ENCODE results near the gene ATP2B2. TPM values are rescaled to one million over a fixed set of nuclear protein-coding genes. Genes with fewer than 3 reads are reported as not detected.

The ATP2B2 gene
- polyA plus RNA-seq, 1 experiment, result not detected

GRCh38 chr3:10392244-10392643 is 113.1 kb downstream of the ATP2B2 start:
- DNase-seq (ENCODE audit: low read depth), result no peak
- Histone ChIP-seq H3K27me3 (ENCODE audit: control insufficient read depth, insufficient read depth, low read length) (peaks cover 5% of the 10 kb centered on the region; the same call in 1 of the 2 replicates), H3K4me3 (ENCODE audit: low read depth, low read length) (no peak overlapping the region), H3K36me3 (ENCODE audit: control insufficient read depth, insufficient read depth, low read length) (no peaks in the 10 kb centered on the region)
- POLR2A ChIA-PET, result no interaction called here
- no peak for TF ChIP-seq CTCF (IDR thresholded peaks at IDR 0.05; ENCODE audit: insufficient read depth, low read depth, low read length)
- CTCF ChIA-PET, result interaction anchor here (1.0 kb wide), 1 partner anchor 48 kb away, joined by 4 read pairs; no protein-coding TSS in a partner anchor

- H3K36me3 ChIP-seq (ENCODE audit: control insufficient read depth, insufficient read depth, low read length), result no peaks in the 10 kb centered on the region
- POLR2A ChIA-PET, result no interaction called here
- H3K27me3 ChIP-seq (ENCODE audit: control insufficient read depth, insufficient read depth, low read length), result peaks cover 3% of the 10 kb centered on the region; the same call in 1 of the 2 replicates
- CTCF ChIA-PET, result no interaction called here
- H3K4me3 ChIP-seq (ENCODE audit: low read depth, low read length), result no peak overlapping the region
- no peak for TF ChIP-seq CTCF (IDR thresholded peaks at IDR 0.05; ENCODE audit: insufficient read depth, low read depth, low read length)
- DNase-seq (ENCODE audit: low read depth), result no peak
Observed at GRCh38 chr3:10391391-10391790, 114.0 kb downstream of the ATP2B2 start.

- TF ChIP-seq CTCF (IDR thresholded peaks at IDR 0.05; ENCODE audit: insufficient read depth, low read depth, low read length), result no peak
- no peak for DNase-seq (ENCODE audit: low read depth)
- no peaks in the 10 kb centered on the region; the same call in 1 of the 2 replicates for H3K27me3 ChIP-seq (ENCODE audit: control insufficient read depth, insufficient read depth, low read length)
- ChIA-PET CTCF (no interaction called here), POLR2A (no interaction called here)
- no peak overlapping the region for H3K4me3 ChIP-seq (ENCODE audit: low read depth, low read length)
- H3K36me3 ChIP-seq (ENCODE audit: control insufficient read depth, insufficient read depth, low read length), result no peaks in the 10 kb centered on the region
Observed at GRCh38 chr3:10390641-10391373, 114.6 kb downstream of the ATP2B2 start.

GRCh38 chr3:10389995-10390394 is 115.4 kb downstream of the ATP2B2 start:
- CTCF ChIA-PET, result interaction anchor here (0.7 kb wide), 1 partner anchor 351 kb away, joined by 3 read pairs; no protein-coding TSS in a partner anchor

More at GRCh38 chr3:10389995-10390394, 115.4 kb downstream of the ATP2B2 start:
- H3K36me3 ChIP-seq (ENCODE audit: control insufficient read depth, insufficient read depth, low read length), result no peaks in the 10 kb centered on the region
- TF ChIP-seq CTCF (IDR thresholded peaks at IDR 0.05; ENCODE audit: insufficient read depth, low read depth, low read length), result no peak
- no peak overlapping the region for H3K4me3 ChIP-seq (ENCODE audit: low read depth, low read length)
- no peak for DNase-seq (ENCODE audit: low read depth)
- no peaks in the 10 kb centered on the region; the same call in 1 of the 2 replicates for H3K27me3 ChIP-seq (ENCODE audit: control insufficient read depth, insufficient read depth, low read length)
- POLR2A ChIA-PET, result no interaction called here

All from BJ (cell line).